Ectodermal cell (in vitro differentiated cells): ENCODE data around the gene DOK6.

Experiments used
- H3K27ac ChIP-seq: 2 replicates; pipeline ENCODE4 v1.7.0; 2013; ENCODE audit warnings: mild to moderate bottlenecking, low read depth, low read length; ENCODE audit not compliant: insufficient read depth, poor library complexity, severe bottlenecking
- H3K27me3 ChIP-seq: 2 replicates; pipeline ENCODE4 v1.7.0; 2013; ENCODE audit warnings: mild to moderate bottlenecking, low read length; ENCODE audit not compliant: insufficient read depth, control insufficient read depth, poor library complexity, severe bottlenecking
- H3K36me3 ChIP-seq: one replicate; pipeline ENCODE4 v1.7.0; 2013; ENCODE audit warnings: low read length; ENCODE audit not compliant: control insufficient read depth, insufficient read depth
- H3K4me1 ChIP-seq: one replicate; pipeline ENCODE4 v1.7.0; 2013; ENCODE audit warnings: low read length; ENCODE audit not compliant: control insufficient read depth, insufficient read depth
- H3K4me3 ChIP-seq: 2 replicates; pipeline ENCODE4 v1.7.0; 2013; ENCODE audit warnings: low read depth, low read length, control low read depth; ENCODE audit not compliant: insufficient read depth
- H3K9me3 ChIP-seq: 2 replicates; pipeline ENCODE4 v1.7.0; 2013; ENCODE audit warnings: mild to moderate bottlenecking, low read length, moderate library complexity; ENCODE audit not compliant: control insufficient read depth
- WGBS, 2 experiments: methylation state at CpG; one replicate each; pipeline ENCODE4 v1.1.7; 2013; ENCODE audit warnings: missing lambda C conversion rate in 2 of 2; 5-methylcytosine and 5-hydroxymethylcytosine counted together

Gene DOK6

GRCh38 chr18:69487488-69488394 is 87.1 kb downstream of the DOK6 start:
- no peaks in the 10 kb centered on the region for H3K36me3 ChIP-seq
- H3K4me3 ChIP-seq = no peak overlapping the region
- H3K27me3 ChIP-seq = no peaks in the 10 kb centered on the region
- WGBS, 2 experiments = 88 to 96% methylated on average over 6 of the region's 6 CpGs
- H3K4me1 ChIP-seq = no peaks in the 10 kb centered on the region
- H3K9me3 ChIP-seq = no peaks in the 10 kb centered on the region
- no peak overlapping the region for H3K27ac ChIP-seq

DNA sequence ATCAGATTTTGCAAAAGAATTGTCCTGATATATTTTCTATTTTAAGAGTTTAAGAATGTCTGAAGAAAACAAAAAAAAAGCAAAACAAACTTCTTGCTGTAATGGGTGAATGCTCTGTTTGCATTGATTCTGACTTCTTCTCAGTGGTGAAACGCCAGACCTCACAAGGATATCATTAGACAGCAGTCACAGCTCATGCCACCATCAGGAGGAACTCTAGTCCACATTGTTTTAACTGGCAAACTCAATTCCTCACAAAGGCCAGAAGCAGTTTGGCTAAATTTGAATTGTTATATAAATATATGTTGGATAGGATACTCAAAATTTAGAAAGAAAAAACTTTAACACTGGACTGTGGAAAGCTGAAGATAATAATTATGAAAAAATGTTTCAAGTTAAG is 89.4 kb downstream of the DOK6 start:
- Histone ChIP-seq H3K4me3 (no peak overlapping the region), H3K27ac (no peak overlapping the region), H3K4me1 (no peaks in the 10 kb centered on the region), H3K36me3 (no peaks in the 10 kb centered on the region), H3K27me3 (no peaks in the 10 kb centered on the region), H3K9me3 (no peaks in the 10 kb centered on the region)
- WGBS, 2 experiments = 82 to 95% methylated on average over 1 of the region's 1 CpG

- Histone ChIP-seq H3K4me1 (no peaks in the 10 kb centered on the region), H3K27me3 (no peaks in the 10 kb centered on the region), H3K9me3 (no peaks in the 10 kb centered on the region), H3K4me3 (no peak overlapping the region), H3K36me3 (no peaks in the 10 kb centered on the region), H3K27ac (no peak overlapping the region)
- 77% methylated on average over 2 of the region's 4 CpGs for WGBS, 2 experiments
Observed at GRCh38 chr18:69490813-69491212, 90.1 kb downstream of the DOK6 start.

DNA sequence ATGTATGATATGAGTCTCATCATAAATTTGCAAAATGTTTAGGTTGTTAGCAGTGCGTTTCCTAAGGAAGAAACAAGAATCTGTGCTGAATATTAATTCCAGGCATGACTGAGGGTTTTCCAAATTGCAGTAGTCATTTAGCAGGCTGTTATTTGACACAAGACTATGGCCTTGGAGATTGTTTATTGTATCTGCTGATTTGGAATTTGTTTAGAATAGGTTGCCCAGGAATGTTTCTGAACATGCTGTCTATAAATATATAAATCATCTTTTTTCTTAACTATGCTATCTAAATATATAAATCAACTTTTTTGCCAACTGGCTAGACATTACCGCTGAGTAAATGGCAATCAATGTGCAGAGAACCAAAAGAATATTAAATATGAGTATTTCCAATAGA is 90.9 kb downstream of the DOK6 start:
- no peaks in the 10 kb centered on the region for H3K9me3 ChIP-seq
- no peaks in the 10 kb centered on the region for H3K27me3 ChIP-seq
- no peaks in the 10 kb centered on the region for H3K36me3 ChIP-seq
- no peaks in the 10 kb centered on the region for H3K4me1 ChIP-seq
- no peak overlapping the region for H3K27ac ChIP-seq
- 48 to 91% methylated on average over 1 to 2 of the region's 2 CpGs for WGBS, 2 experiments
- H3K4me3 ChIP-seq = no peak overlapping the region

DNA sequence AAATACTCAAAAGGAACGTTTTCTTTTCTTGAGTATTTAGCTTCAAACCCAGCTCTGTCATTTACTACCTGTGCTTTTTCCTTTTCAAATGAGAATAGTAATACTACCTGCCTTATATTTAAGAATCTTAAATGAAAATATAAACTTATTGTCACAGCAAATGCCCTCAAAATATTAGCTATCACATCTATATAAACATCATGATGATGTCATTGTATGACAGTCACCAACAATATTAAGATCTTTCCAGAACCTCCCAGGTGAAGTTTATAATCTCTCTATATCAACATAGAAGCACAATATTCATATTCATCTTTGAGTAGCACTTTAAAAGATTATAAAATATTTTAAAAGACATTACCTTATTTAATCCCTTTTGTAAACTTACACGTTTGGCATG is 92.2 kb downstream of the DOK6 start:
- no peaks in the 10 kb centered on the region for H3K4me1 ChIP-seq
- H3K27me3 ChIP-seq = no peaks in the 10 kb centered on the region
- H3K36me3 ChIP-seq = no peaks in the 10 kb centered on the region
- 100% methylated on average over 1 to 2 of the region's 2 CpGs for WGBS, 2 experiments
- no peak overlapping the region for H3K27ac ChIP-seq
- H3K4me3 ChIP-seq = no peak overlapping the region
- no peaks in the 10 kb centered on the region for H3K9me3 ChIP-seq

DNA sequence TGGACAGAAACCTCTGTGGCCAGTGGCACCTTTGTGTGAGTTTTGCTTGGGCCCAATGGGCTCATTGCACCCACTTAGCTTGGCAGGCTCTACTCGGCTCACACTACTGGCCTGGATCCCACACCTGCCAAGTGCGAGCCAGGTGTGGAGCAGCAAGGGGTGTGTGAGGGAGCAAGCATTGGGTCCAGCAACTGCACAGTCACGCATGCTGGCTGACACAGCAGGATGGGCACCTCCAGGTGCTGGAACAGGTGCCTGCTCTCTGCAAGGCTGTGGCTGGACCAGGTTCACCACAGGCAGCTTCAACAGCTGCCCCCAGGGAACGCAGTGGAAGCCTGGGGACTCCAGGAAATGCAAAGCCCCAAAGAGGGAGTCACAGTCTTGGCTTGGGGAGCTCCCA is 94.2 kb downstream of the DOK6 start:
- H3K4me3 ChIP-seq = no peak overlapping the region
- 95 to 97% methylated on average over 4 of the region's 4 CpGs for WGBS, 2 experiments
- H3K36me3 ChIP-seq = no peaks in the 10 kb centered on the region
- H3K4me1 ChIP-seq = no peaks in the 10 kb centered on the region
- no peaks in the 10 kb centered on the region for H3K27me3 ChIP-seq
- no peaks in the 10 kb centered on the region for H3K9me3 ChIP-seq
- no peak overlapping the region for H3K27ac ChIP-seq

GRCh38 chr18:69495338-69495737 is 94.7 kb downstream of the DOK6 start:
- 73 to 74% methylated on average over 5 of the region's 5 CpGs for WGBS, 2 experiments
- H3K4me3 ChIP-seq = no peak overlapping the region
- H3K4me1 ChIP-seq = no peaks in the 10 kb centered on the region
- H3K27ac ChIP-seq = no peak overlapping the region
- H3K36me3 ChIP-seq = no peaks in the 10 kb centered on the region
- H3K9me3 ChIP-seq = no peaks in the 10 kb centered on the region
- H3K27me3 ChIP-seq = no peaks in the 10 kb centered on the region

DNA sequence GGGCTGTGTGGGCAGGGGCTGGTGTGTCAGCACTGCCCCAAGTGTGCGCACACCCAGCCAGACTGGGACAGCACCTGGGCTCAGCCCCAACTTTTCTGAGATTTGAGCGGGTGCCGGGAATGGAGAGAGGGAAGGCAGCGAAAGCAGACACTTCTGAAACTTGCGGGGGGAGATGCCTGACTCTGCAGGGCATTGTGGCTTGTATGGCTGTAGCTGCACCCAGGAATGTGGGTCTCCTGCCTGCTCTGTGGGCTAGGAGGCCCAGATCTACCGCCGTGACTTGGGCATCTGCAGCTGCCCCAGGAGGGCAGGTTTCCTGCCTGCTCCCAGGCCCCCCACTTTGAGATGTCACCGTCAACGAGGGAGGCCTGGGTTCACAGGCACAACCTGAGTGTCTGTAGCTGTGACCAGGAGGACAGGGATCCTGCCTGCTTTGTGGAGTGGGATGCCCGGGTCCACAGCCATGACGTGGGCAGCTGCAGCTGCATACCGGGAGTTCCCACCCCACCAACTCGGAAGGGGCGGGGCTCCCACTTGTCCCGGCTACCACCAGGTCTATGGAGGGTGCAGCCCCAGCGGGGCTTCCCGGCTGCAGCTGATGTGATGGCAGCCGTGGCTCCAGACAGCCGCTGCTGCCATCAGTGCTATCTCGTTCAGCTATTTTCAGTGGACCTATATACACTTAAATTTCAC is 95.3 kb downstream of the DOK6 start:
- Histone ChIP-seq H3K36me3 (no peaks in the 10 kb centered on the region), H3K27me3 (no peaks in the 10 kb centered on the region), H3K4me3 (no peak overlapping the region), H3K9me3 (no peaks in the 10 kb centered on the region), H3K27ac (no peak overlapping the region), H3K4me1 (no peaks in the 10 kb centered on the region)
- WGBS, 2 experiments = 90% methylated on average over 20 of the region's 20 CpGs

DNA sequence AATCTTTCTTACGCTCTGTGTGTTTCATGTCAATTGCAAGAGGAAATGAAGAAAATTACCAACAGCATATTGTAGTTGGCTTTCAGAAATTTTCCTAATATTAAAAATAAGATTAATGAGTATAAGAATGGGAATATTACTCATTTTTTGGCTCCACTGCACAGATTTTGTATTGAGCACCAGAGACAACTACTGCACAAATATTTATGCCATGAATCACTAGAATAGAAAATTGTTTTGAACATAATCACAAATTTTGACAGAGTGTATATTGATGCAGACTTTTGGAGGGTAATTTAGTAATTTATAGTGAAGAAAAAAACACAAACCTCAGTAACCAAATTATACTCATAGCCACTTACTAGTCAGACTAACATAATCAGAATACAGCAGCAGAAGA is 118.3 kb downstream of the DOK6 start:
- H3K27ac ChIP-seq = no peak overlapping the region
- H3K36me3 ChIP-seq = no peaks in the 10 kb centered on the region
- no peaks in the 10 kb centered on the region for H3K9me3 ChIP-seq
- H3K4me3 ChIP-seq = no peak overlapping the region
- H3K27me3 ChIP-seq = no peaks in the 10 kb centered on the region
- 92% methylated on average over 1 of the region's 1 CpG; no CpG with 5 or more reads in 1 of the 2 experiments for WGBS, 2 experiments
- H3K4me1 ChIP-seq = no peaks in the 10 kb centered on the region

DNA sequence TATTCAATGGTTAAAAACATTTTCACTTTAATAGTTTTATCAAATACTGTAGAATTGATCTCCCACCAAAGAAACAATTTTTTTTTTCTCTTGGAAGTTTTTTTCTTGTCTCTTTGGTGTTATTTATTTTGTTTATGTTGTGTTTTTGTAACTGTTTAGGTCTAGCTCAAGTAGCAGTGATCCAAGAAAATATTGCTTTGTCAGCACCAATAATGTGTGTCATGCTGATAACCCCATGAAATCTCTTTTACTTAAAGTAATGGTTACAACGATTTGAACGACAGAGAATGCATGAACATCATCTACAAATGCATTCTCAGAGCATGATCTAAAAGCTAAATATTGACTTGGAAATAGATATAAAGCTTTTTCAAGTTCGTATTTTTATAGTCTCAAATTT is 122.9 kb downstream of the DOK6 start:
- WGBS, 2 experiments = 88 to 100% methylated on average over 3 of the region's 3 CpGs
- H3K9me3 ChIP-seq = no peaks in the 10 kb centered on the region
- no peaks in the 10 kb centered on the region for H3K36me3 ChIP-seq
- no peaks in the 10 kb centered on the region for H3K27me3 ChIP-seq
- H3K4me1 ChIP-seq = no peaks in the 10 kb centered on the region
- no peak overlapping the region for H3K27ac ChIP-seq
- no peak overlapping the region for H3K4me3 ChIP-seq
